HG03378 (cell line): ENCODE data around the gene TRPM4.
"Not testable (repeated sequence)": the region's sequence is repeated elsewhere in the genome, so short reads cannot be mapped to it uniquely, and the experiment has no call there.

ENCODE experiments used
- ATAC-seq: cut with Tn5 transposase; IDR thresholded peaks from one replicate; pipeline ENCODE4 v1.9.1; 2021; ENCODE audit warnings: mild to moderate bottlenecking, moderate library complexity; ENCODE audit not compliant: unreplicated experiment

TRPM4 gene

GRCh38 chr19:49126575-49126974 lies 31.0 kb upstream of the TRPM4 start:
- ATAC-seq, result no peak

- ATAC-seq, result not testable (repeated sequence)
These were observed 30.4 kb upstream of the TRPM4 start for GRCh38 chr19:49127225-49127624.

GRCh38 chr19:49127674-49128544 lies 29.7 kb upstream of the TRPM4 start:
- ATAC-seq, result peak; percentile 82

GRCh38 chr19:49128545-49129237 lies 28.9 kb upstream of the TRPM4 start:
- ATAC-seq, result no peak

GRCh38 chr19:49129238-49129583 lies 28.4 kb upstream of the TRPM4 start:
- no peak for ATAC-seq

- ATAC-seq, result no peak
These were observed 27.3 kb upstream of the TRPM4 start for GRCh38 chr19:49130325-49130724.

- no peak for ATAC-seq
These were observed 24.5 kb upstream of the TRPM4 start for GRCh38 chr19:49132974-49133609.

GRCh38 chr19:49133621-49134454 lies 23.8 kb upstream of the TRPM4 start:
- ATAC-seq, result no peak

- no peak for ATAC-seq
These were observed 21.9 kb upstream of the TRPM4 start for GRCh38 chr19:49135686-49136085.

GRCh38 chr19:49136771-49137171 lies 20.8 kb upstream of the TRPM4 start:
- no peak for ATAC-seq

- no peak for ATAC-seq
These were observed 16.6 kb upstream of the TRPM4 start for GRCh38 chr19:49140951-49141350.

- no peak for ATAC-seq
These were observed 16.2 kb upstream of the TRPM4 start for GRCh38 chr19:49141352-49141751.

GRCh38 chr19:49142866-49143335 lies 14.7 kb upstream of the TRPM4 start:
- ATAC-seq, result no peak

GRCh38 chr19:49145573-49146407 lies 11.8 kb upstream of the TRPM4 start:
- no peak for ATAC-seq

GRCh38 chr19:49146408-49146770 lies 11.2 kb upstream of the TRPM4 start:
- not testable (repeated sequence) for ATAC-seq

- no peak for ATAC-seq
These were observed 9.4 kb upstream of the TRPM4 start for GRCh38 chr19:49148044-49148682.

- ATAC-seq, result no peak
These were observed 8.6 kb upstream of the TRPM4 start for GRCh38 chr19:49148784-49149651.

GRCh38 chr19:49149652-49150105 lies 7.9 kb upstream of the TRPM4 start:
- ATAC-seq, result no peak
